ENCODE data around the gene PDLIM3.
"Not testable (repeated sequence)": the region's sequence is repeated elsewhere in the genome, so short reads cannot be mapped to it uniquely, and the experiment has no call there.

Gene PDLIM3, protein sequence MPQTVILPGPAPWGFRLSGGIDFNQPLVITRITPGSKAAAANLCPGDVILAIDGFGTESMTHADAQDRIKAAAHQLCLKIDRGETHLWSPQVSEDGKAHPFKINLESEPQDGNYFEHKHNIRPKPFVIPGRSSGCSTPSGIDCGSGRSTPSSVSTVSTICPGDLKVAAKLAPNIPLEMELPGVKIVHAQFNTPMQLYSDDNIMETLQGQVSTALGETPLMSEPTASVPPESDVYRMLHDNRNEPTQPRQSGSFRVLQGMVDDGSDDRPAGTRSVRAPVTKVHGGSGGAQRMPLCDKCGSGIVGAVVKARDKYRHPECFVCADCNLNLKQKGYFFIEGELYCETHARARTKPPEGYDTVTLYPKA

DNA sequence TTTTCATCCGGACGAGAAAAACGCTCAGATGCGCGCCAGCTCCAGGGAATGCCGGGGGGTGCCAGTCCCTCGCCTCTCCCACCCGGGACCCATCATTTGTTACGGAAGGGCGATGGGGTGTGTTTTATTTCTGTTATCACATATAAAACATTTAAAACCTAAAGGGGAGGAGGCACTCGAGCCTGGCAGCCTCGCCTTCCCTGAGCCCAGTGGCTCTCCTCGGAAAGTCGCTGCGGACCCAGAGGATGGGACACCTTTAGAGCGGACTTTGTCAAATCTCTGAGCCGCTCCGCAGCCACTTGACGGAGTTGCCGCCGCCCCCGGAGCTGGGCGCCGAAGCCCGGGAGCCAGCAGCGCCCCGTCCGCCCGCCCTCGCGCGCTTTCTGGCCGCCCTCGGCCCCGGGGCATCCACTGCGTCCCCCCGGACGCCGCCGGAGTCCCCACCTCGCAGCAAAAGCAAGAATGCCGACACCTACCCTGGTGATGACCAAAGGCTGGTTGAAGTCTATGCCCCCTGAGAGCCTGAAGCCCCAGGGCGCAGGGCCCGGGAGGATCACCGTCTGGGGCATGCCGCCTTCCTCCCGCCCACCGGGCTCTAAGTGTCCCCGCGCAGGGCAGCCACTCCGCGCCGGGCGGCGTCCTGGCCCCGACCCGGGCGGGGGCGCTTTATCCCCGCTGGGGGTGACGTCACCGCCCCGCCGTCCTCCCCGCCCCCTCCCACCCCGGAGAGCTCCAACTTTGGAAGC is at the start of gene PDLIM3:
Gene PDLIM3 (minus strand): TSS at position 642 of the 746 bp plus-strand sequence. CDS start 73 bp downstream, at position 569.
- DNase-seq (ENCODE audit: low spot score): peak; percentile 72

DNA sequence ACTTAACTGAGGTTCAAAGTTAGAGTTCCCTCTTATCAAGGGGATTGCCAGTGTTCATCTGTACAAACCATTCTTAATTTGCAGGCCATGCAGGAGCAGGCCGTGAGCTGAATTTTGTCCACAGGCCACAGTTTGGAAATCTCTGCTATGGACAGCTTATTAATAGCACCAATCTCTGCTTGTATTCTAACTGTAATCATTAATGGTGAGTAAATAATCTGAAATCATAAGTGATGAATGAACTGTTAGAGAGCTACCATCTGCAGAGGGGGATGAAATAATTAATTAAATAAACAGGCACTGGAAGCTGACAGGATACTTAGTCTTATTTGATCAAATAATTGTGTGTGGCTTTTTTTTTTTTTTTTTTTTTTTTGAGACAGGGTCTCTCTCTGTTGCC is 48.5 kb upstream of the PDLIM3 start:
- no peak for DNase-seq (ENCODE audit: low spot score)

DNA sequence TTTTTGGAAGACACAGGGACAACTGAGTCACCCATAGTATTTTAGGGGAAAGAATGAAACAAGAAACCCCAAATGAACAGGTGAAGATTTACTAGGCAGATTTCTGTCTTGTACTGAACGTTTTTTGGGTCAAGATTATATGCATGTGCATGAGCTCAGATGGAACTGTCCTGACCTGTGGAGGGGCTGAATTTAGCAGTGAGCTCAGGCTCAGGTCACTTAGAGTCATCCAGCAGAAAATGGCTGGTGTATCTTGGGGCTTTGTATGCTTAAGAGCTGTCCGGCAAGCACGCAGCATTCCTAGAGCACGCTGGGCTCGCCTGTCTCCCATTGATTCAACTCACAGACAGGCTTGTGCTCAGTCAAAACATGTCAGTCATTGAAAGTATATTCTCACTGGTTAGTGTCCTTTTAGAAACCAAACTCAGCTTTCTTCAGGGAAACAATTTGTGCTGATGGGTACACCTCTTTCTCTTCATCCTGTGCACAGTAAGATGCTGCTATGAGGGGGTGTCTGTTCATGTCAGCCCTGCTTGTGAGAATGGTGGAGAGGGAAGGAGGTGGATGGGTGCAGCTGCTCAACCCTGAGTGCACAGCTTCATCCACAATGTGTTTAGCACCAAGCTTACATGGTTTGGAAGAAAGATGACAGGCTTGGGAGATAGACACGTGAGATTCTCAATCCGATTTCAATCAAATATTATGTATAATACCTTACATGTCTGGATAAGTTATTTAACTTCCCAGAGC is 47.5 kb upstream of the PDLIM3 start:
- DNase-seq (ENCODE audit: low spot score): no peak

DNA sequence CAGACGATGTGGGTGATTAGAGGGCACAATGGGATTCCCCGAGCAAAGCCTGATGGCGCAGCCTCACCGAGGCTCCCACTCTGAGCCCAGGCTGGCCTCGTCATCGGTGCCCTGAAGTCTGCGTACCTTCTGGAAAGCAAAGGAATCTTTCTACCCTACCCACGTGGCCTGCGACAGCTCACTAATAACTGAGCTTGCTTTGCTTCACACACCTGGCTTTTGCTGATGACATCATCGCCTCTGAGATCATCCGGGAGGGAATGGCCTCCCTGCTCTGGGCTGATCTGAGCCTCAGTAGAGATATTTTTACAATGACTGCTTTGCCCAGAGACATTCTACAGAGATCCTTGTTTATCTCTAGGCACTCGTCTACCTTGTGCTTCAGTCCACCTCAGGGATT is 45.4 kb upstream of the PDLIM3 start:
- no peak for DNase-seq (ENCODE audit: low spot score)

DNA sequence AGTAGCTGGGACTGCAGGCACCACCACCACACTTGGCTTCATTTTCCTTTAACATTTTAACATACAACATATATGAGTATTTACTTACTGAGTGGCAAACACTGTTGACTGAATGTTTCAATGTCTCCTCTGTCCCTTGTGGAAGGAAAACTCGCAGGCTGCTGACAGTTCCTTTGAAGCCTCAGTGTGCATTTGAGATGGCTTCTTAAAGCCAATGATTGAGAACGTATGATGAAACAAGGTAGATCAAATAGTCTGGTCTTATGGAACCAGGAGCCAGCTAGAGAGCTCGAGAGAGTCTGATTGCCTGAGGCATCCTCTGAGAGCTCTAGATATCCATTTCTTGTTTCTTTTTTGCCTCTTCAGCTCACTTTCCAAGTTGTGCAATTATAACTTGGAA is 43.0 kb upstream of the PDLIM3 start:
- no peak for DNase-seq (ENCODE audit: low spot score)

DNA sequence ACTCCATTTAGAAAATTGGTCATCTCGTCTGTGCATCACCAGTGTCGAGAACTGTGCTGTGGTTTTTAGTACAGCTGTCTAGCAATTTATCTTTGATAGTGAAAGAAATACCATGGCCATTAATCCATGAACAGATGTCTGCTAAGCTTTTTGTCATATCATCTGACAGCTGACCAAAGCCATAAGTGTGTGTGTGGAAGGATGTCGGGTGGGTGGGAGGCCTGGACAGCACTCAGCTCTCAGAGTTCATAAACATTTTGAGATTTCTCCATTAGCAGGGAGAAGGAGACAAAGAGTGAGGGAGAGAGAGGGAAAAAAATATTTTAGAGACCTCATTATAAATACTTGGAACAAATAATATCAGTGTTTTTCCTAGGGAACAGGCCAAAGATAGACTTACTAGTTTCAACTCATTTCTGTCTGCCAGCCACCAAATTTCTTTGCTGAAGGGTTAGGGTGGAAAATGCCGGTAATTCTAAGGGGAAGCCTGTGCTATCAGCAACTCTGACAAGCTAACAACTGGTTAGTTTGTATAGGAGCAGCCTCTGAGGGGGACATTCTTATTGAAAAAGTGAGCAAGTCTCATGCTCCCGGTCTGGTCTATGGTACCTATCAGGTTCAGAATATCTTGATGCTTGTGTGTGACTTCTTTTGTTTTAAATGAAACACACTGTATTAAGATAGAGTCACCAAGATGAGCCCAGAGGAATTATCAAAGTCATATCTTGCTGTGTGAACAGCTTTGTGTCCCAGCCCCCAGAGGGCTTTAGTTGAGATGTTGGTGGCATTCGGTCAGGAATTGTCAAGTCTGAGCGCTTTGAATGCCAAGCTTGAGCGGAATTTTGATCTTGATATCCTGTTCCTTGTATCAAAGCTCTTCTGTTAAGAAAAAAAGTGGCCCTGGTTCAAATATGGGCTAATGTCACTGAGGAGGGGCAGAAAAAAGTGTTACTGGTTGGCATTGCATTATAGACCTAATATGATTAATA is 41.9 kb upstream of the PDLIM3 start:
- no peak for DNase-seq (ENCODE audit: low spot score)

DNA sequence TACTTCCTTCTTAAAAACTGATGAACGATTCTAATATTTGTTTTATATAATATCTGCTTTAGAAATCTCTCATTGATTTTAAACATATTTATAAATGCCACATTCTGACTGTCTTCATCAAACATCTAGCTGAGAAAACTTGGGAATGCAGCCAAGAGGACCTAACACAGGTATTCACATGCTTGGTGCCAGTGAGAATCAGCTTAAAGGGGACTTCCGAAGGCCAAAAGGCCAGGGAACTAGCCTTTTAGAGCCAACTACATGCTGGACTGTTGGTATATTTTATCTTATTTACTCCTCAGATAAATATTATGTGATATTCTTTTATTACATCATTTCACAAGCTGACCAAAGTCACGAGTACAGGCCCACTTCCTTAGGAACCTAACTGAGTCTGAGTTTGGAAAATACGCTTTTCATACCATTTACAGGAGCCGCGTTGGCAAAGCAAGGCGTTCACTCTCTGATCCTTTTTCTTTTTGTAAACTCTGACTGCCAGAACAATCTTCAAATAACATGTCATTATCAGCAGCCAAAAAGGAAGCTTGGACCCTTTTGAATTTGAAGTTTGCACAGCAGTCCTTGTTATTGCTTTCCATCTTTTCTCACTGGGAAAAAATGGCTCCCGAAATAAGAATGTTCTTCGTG is 41.1 kb upstream of the PDLIM3 start:
- DNase-seq (ENCODE audit: low spot score): no peak

DNA sequence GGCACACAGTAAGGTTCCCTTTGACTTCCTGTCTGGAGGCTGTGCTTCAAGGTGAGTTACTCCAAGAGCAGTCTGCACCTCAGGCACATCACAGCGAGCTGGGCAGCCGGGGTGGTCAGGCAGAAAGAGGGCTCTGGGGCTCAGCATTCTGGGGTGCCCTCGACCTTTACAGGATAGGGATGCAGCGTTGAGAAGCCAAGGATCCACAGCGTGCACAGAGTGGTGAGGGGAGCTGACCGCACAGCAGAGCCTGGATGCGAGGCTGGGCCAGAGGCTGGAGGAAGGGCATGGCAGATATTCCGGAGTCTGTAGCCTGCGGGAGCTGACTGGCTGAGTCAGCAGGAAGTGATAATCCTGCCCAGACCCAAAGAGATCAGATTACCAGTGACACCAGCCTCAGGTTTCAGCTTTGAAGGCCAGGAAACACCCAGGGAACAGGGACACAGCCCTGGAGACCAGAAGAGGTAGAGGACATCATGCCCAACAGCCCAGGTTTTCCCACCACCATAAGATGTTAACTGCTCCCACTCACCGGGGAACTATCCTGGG is 38.4 kb upstream of the PDLIM3 start:
- DNase-seq (ENCODE audit: low spot score): no peak

DNA sequence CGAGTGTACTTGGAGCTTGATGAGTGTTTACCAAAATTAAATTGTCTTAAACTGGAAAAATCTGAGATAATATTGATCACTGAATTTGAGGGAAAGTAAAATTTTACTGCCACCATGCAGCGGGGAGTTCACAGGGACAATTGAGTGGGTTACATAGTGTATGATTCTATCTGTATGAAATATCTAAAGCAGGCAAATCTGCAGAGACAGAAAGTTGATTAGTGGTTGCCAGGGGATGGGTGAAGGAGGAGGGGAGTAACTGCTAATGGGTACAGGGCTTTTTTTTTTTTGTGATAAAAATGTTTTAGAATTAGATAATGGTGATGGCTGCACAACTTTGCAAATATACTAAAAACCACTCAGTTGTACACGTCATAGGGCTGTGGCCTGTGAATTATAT is 35.4 kb upstream of the PDLIM3 start:
- DNase-seq (ENCODE audit: low spot score): no peak

DNA sequence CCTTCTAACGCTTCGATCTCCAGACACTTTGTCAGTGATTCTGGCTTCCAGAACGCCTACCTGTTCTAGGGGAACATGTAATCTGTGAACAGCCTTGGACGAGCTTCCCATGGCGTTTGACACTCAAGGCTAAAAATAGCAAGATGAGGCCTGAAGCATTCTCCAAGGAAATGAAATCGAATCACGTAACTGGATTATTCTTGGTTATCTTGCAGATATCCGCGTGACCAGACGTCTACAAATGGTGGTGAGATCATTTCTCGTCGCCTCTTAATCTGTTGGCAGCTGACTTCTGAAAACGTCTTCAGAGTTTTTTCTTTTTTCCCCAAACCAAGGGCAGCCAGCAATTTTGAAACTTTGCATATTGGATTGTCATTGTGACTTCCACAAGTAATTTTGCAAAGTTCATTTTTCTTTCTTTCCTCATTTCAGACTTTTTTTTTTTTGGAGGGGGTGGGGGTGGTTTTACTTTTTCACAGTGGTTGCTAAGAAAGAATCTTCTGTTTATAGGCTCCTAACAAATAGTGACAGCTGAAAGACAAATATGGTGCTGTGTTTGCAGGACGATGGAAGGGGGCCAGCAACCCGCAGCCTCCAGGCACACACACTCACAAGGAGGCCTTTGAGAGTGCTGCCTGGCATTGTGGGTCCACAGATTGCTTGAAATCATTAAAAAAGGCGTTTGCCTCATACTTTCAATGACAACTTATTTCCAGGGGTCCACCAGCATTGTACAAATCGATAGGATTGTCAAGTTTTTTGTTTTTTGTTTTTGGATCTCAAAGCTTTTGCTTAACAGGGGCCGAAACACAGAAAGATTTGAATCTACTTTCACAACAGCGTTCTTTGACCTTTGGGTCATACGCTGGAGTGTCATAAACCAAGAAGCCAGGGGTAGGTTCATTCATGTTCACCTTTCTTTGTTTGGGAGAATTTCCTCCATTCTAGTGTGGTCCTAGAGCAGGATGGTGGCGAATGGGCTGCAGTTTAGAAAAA is 32.4 kb upstream of the PDLIM3 start:
- DNase-seq (ENCODE audit: low spot score): peak; percentile 84

DNA sequence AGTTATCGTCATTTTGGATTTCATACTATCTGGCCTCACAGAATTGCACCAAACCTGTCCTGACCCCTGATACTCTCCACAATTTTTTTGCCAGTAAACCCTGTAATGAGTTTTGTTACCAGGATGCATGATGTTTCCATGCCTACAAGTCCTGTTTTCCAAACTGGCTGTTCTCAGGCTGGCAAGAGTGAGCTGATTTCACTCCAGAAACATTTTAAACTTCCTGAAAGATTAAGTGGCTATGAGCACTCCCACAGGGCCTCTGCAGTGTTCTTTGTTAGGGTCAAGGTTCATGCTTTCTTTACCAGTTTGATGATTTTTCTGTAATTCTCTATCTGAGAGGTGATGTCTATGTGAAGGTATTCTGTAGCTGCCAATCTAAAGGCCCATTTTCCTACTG is 31.7 kb upstream of the PDLIM3 start:
- DNase-seq (ENCODE audit: low spot score): no peak

DNA sequence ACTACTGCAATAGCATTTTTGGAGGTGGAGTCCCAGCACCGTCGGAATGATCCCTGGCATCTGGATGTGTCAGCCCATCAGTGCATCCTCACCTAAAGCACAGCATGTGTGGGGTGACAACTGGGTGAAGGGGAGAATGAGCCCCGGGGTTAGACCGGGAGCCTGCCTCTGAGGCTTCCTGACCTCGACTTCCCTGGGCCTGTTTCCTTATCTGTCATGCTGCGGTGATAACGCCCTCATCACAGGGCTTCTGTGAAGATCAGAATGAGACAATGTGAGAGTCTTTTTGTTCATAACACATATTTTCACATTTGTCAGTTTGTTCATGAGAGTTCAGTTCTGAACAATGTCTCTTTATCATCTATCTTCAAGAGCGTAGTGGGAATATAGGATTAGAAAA is 31.1 kb upstream of the PDLIM3 start:
- no peak for DNase-seq (ENCODE audit: low spot score)

DNA sequence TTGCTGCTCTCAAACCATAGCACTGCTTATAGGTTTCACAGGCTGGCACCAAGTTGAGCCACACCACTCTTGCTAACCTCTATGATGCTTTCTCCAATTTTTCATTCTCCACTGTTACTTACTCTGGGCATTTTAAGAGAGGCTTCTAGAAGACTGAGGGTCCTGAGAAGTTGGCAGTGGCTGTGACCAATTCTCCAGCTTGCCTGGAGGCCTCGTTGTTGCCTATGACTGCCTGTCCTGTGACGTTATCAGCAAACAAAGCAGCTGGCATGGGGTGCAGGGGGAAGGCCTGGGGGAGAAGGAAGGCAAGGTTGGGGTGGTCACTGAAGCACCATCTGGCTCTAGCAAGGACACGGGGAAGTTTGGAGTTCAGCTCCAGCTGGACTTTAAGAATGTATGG is 30.4 kb upstream of the PDLIM3 start:
- DNase-seq (ENCODE audit: low spot score): no peak

DNA sequence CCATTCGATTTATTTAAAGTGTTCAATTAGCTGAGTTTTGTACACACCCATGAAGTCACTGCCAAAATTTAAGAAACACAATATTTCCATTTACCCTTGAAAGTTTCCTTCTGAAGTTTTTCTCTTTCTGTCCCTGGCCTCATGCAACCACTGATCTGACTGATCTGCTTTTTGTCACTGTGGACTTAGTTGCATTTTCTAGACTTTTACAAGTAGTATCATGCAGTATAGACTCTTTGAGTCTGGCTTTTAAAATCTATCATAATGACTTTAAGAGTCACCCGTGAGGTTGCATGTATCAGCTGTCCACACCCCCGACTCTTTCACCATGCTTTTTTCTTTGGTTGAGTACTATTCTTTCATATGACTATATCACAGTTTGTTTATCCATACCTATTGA is 29.0 kb upstream of the PDLIM3 start:
- DNase-seq (ENCODE audit: low spot score): no peak

DNA sequence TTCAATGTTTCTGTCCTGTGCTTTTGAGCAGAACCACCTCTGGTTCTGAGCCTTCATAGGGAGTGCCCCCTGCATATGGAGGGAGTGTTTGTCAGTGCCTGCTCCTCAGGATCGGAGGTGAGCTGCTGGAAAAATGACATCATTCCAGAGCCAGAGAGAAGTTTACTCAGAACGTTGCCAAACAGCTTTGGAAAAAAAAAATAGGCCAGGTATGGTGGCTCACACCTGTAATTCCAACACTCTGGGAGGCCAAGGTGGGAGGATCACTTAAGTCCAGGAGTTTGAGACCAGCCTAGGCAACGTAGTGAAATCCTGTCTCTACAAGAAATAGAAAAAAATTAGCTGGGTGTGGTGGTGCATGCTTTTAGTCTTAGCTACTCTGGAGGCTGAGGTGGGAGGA is 27.2 kb upstream of the PDLIM3 start:
- no peak for DNase-seq (ENCODE audit: low spot score)

DNA sequence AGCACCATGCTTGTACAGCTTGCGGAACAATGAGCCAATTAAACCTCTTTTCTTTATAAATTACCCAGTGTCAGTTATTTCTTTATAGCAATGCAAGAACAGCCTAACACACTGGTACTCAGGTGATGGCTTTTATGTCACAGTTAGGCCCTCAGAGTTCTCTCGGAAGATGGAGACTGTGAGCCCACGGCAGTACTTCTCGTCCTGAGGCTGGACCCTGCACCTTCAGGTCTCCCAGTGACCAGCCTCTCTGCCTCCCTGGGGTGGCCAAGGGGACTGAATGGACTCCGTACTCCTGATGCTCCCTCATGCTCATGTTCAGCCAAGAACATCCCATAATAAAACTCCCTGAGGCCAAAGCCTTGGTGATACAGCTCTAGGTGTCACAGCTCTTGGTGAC is 25.0 kb upstream of the PDLIM3 start:
- no peak for DNase-seq (ENCODE audit: low spot score)

DNA sequence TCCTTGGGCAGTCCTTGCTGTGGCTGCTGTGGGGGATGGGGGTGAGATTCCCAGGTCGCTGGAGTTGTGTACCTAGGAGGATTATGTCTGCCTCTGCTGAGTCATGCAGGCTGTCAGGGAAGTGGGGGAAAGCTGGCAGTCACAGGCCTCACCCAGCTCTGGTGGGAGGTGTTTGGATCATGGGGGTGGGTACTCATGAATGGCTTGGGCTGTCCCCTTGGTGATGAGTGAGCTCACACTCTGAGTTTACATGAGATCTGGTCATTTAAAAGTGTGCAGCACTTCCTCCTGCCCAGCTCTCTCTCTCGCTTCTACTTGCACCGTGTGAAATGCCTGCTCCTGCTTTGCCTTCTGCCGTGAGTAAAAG is 24.6 kb upstream of the PDLIM3 start:
- no peak for DNase-seq (ENCODE audit: low spot score)

DNA sequence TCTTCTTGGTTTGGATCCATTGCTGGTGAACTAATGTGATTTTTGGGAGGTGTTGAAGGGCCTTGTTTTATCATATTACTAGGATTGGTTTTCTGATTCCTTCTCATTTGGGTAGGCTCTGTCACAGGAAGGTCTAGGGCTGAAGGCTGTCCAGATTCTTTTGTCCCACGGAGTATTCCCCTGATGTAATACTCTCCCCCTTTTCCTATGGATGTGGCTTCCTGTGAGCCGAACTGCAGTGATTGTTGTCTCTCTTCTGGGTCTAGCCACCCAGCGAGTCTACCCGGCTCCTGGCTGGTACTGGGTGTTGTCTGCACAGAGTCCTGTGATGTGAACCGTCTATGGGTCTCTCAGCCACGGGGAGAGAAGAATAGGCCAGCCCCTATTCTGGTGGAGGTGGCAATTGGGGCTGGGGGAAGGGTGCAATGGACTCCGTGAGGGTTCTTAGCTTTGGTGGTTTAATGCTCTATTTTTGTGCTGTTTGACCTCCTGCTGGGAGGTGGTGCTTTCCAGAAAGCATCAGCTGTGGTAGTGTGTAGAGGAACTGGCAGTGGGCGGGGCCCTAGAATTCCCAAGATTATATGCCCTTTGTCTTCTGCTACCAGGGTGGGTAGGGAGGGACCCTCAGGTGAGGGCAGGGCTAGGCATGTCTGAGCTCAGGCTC is 24.1 kb upstream of the PDLIM3 start:
- not testable (repeated sequence) for DNase-seq (ENCODE audit: low spot score)
